OCI-M1 (cell line): Measurements from ENCODE around the gene COLEC11.

Experiments used
- DNase-seq: peaks from one replicate; lab custom pipeline; 2025; lab: John Stamatoyannopoulos, UW

Gene COLEC11

DNA sequence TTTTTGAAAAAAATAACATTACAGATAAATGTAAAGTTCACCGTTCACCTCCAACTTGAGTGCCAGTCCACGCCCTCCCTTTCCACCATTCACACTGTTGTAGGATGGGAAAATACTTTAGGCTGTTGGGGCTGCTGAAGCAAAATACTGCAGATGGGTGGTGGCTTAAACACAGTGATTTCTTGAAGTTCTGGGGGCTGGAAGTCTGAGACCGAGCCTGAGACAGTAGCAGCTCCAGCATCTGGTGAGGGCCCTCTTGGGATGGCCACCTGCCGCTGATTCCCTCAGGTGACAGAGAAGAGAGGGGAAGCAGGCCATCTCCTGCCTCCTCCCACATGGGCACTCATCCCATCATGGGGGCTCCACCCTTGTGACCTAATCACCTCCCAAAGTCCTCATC lies 80.8 kb downstream of the COLEC11 start:
- DNase-seq, result no peak

DNA sequence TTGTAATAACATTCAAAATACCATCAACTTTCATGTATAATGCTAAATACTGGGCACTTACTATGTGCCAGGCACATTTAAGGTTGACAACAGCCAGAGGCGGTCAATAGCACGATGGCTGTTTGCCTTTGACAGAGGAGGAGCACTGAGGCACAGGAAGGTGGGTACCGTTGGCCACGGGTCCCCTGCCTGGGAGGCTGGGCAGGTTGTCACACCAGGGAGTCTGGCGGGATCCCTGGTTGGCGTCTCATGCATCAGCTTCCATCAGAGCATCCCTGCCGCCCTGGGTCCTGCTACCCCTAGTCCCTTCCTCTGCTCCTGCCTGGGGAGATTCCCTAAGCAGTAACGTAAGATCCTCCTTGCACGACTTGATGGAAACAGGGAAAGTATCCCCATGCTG lies 82.5 kb downstream of the COLEC11 start:
- DNase-seq, result no peak

DNA sequence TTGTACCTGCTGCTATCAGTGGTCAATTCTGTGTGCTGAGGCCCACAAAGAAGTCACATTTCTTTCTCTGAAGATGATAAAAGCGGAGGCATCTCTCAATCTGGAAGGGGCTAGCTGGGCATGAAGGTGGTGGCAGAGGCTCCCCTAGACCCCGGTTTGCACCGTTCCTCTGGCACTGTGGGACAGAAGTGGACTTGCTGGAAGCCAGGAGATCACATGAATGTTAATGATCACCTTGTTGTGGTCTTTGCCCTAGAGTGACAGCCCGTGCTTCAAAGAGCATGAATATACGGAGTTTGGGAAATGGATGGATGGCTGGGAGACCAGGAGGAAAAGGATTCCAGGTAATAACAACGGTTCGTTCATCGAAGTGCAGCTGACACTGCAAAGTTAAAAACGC lies 83.3 kb downstream of the COLEC11 start:
- DNase-seq, result no peak

DNA sequence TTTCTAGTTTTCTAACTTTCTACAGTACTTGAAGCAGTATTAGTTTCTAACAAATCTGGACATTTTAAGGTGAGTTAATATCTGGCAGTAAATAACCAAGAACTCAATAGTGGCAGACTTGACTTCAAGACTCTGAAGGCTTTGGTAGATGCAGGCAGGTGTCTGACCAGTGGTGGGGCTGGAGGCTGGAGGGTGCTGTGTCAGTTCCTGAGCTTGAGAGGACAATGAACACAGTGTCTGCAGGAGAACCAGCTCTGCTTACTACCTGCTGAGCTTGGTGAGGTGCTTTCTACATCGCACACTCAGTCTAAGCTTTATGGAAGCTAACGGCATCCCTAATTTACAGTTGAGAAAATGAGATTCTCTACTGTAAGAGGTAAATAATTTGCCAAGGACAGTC lies 84.3 kb downstream of the COLEC11 start:
- DNase-seq, result no peak

DNA sequence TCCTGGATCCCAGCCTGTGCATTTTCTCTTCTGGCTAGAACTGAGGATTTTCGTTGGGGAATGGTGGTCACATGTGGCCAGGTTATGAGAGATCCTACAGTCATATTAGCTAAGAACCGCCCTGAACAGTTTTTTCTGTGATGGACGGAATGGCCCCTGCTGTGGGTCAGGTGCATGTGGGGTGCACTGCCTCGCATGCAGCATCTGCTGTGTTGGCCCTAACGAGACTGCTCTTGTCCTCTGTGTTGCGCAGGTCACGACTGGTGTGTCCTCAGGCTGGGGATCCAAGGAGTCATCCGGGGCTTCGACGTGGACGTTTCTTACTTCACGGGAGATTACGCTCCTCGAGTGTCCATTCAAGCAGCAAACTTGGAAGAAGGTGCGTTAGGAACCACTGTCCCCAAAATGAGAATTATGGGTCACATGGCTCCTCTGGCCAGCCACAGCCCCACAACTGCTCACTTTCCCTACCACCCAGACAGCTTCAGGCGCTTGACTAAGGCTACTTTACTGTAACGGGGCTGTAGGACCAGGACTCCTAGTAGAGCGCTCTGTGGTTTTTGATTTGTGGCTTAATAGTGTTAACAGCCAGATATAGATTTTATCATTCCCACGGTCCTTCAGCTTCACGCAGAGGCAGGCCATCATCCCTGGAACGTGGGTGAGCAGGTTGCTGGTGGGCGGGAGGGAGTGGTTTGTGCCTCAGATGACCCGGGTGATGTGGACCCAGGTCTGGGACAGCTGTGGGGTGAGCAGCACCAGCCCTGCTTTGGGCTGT lies 84.9 kb downstream of the COLEC11 start:
- no peak for DNase-seq

DNA sequence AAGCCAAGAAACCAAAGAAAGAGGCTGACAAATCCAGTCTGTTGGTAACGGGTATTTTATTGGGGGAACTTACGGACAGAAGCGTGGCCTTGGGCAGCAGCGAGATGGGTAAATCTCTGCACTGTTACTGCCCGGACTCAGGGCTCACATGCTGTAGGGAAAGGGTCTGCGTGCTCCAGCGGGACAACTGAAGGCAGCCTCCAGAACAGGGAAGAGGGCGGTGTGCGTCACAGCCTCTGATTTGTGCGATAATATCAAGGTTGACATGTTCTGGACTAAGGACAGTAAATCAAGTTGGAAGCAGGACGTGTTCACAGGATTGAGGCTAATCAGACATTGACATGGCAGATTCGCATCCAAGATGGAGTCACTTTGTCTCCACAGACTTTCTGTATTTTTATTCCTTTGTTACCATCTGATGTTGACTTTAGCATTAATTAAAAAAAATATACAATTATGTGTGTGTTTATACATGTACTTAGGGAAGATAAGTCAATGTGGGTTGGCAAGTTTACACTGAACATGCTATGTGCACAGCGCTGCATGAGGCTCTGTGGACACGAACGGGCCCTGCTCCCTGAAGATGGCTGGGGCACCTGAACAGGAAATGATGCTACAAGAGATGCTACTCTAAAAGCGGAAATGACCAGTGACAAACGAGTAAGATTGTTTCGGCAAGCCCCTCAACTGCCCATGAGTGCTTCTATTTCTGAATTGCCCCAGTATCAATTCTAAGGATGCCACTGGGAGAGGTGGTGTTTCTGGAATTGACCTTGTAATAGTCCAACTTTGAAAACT lies 85.8 kb downstream of the COLEC11 start:
- no peak for DNase-seq

DNA sequence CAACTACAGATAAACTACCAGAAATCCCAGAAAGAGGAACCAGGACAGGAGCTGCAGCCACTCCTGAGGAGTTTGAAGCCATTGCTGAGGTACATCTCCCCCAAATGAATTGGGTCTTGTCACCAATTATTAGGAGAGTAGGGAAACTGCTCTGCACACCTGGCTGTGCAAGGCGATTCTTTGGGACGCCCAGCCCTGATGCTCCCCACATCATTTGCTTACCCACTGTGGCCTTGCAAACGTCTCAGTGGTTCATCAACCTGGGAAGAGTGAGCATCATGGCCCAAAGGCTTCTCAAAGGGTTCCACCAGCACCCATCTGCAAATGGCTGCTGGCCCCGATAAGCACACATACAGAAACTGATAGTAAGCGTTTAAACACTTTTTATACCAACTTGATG lies 86.7 kb downstream of the COLEC11 start:
- no peak for DNase-seq

DNA sequence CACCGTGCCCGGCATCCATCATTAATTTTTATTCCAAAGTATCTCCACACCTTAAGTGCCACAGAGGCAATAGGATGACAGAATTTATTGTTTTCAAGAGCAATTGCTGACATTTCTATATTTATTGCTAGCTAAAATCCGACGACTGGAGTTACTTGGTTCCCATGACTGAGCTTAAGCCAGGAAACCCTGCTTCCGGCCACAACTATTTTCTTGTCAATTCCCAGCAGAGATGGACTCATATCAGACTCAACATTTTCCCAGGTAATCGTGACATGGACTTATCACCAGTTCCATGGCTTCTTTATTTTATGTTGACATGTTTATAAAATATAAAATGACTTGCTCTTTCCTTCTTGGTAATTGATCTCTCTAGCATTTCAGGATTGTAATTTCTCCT lies 87.9 kb downstream of the COLEC11 start:
- no peak for DNase-seq

DNA sequence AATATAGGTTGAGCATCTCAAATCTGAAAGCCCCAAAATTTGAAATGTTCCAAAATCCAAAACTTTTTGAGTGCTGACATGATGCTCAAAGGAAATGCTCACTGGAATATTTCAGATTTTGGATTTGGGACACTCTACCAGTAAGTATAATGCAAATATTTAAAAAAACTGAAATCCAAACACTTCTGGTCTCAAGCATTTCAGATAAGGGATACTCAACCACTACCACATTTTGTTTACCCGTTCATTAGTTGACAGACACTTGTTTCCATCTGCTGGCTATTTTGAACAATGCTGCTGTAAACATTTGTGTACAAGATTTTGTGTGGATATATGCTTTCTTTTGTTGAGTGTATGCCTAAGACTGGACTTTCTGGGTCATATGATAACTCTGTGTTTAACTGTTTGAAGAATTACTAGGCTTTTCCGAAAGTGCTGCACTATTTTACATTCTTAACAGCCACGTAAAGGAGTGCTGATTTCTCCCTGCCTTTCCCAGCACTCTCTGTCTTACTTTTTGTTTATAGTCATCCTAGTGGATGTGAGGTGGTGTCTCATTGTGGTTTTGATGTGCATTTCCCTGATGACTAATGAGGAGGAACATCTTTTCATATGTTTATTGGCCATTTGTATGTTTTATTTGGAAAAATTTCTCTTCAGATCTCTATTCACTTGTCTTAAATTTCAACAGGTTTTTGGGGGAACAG lies 89.0 kb downstream of the COLEC11 start:
- no peak for DNase-seq

DNA sequence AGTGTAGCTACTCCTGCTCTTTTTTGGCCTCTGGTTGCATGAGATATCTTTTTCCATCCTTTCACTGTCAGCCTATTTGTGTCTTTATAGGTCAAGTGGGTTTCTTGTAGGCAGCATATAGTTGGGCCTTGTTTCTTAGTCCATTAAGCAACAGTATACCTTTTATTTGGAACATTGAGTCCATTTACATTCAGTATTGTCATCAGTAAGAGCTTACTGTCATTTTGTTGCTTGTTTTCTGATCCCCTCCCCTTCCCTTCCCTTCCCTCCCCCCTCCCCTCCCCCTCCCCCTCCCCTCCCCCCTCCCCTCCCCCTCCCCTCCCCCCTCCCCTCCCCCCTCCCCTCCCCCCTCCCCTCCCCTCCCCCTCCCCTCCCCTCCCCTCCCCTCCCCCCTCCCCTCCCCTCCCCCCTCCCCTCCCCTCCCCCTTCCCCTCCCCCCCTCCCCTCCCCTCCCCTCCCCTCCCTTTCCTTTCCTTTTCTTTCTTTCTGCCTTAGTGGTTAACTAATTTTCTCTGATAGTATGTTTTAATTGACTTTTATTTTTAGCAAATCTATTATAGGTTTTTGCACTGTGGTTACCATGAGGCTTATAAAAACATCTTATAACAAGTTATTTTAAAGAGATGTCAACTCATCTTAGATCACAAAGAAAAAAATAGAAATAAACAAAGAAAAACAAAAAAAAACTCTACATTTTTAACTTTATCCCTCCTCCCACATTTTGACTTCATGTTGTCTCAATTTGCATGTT lies 95.3 kb downstream of the COLEC11 start:
- DNase-seq, result peak; percentile 3

DNA sequence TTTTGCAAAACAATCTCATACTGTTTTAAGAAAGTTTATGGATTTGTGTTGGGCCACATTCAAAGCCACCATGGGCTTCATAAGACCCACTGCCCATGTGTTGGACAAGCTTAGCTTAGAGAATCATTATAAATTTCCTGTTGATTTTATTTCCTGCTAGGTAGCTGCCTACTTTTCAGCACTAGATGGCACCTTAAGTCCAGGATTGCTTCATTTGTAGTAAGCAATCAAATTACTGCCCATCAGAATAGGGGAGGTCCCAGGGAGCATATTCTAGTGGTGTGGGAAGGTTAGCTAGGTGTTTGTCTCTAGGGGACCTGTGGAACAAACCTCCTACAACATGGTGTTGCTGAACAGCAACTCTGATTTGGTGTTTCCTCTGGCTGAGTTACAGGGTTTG lies 97.5 kb downstream of the COLEC11 start:
- peak; percentile 37 for DNase-seq
